ENCODE results near the gene STK38L.

STK38L gene

GRCh38 chr12:27331927-27332324, 87.8 kb downstream of the STK38L start:
- Histone ChIP-seq H3K36me3 (ENCODE audit: control insufficient read depth in 1 of 2, insufficient read depth in 2 of 2, low read depth in 1 of 2, low read length in 2 of 2) (peaks cover 0 to 7% of the 10 kb centered on the region in 2 experiments), H3K23ac (ENCODE audit: low read length in 2 of 2) (no peak overlapping the region), H2BK5ac (ENCODE audit: low read depth, low read length, poor library complexity, severe bottlenecking) (no peak overlapping the region), H3K27me3 (ENCODE audit: control insufficient read depth in 1 of 2, insufficient read depth in 1 of 2, low read length in 2 of 2) (no peaks in the 10 kb centered on the region), H2BK15ac (ENCODE audit: low read depth, poor library complexity, severe bottlenecking) (no peak overlapping the region), H4K8ac (ENCODE audit: low read length) (peak overlapping the region; percentile 0), H2AFZ (ENCODE audit: low read depth, low read length) (peak overlapping the region; percentile 82), H2AK5ac (ENCODE audit: low read length, severe bottlenecking) (no peak overlapping the region), H3K14ac (ENCODE audit: low read length in 2 of 2) (no peak overlapping the region), H3K18ac (ENCODE audit: low read depth in 1 of 2, low read length in 2 of 2) (no peak overlapping the region), H3K4me3 (ENCODE audit: insufficient read depth in 1 of 2, low read depth in 1 of 2, low read length in 2 of 2) (peak overlapping the region in 1 of 2 experiments; percentile 81), H2BK120ac (ENCODE audit: low read depth, low read length) (no peak overlapping the region), H3K4ac (ENCODE audit: low read depth in 1 of 2, low read length in 2 of 2) (no peak overlapping the region), H3K9me3 (ENCODE audit: control insufficient read depth, low read length) (no peaks in the 10 kb centered on the region), H3K27ac (ENCODE audit: low read length, poor library complexity, severe bottlenecking) (no peak overlapping the region), H3K4me1 (ENCODE audit: control insufficient read depth, insufficient read depth, low read depth, low read length) (peaks cover 14% of the 10 kb centered on the region), H4K91ac (ENCODE audit: low read length) (no peak overlapping the region), H3K4me2 (ENCODE audit: low read length, poor library complexity, severe bottlenecking) (peak overlapping the region; percentile 96), H3K79me1 (replicated peaks; ENCODE audit: low read length, poor library complexity, severe bottlenecking) (peaks cover 3% of the 10 kb centered on the region), H2BK12ac (ENCODE audit: low read length in 2 of 2) (peak overlapping the region; percentile 59 to 70), H3K9ac (ENCODE audit: low read length) (peak overlapping the region; percentile 76)
- no peak for DNase-seq
- 20% methylated on average over 1 of the region's 3 CpGs for WGBS

GRCh38 chr12:27332407-27332713, 88.3 kb downstream of the STK38L start:
- Histone ChIP-seq H3K14ac (ENCODE audit: low read length in 2 of 2) (peak overlapping the region in 1 of 2 experiments; percentile 89), H2AFZ (ENCODE audit: low read depth, low read length) (peak overlapping the region; percentile 82), H4K8ac (ENCODE audit: low read length) (peak overlapping the region; percentile 79), H2AK5ac (ENCODE audit: low read length, severe bottlenecking) (no peak overlapping the region), H3K9ac (ENCODE audit: low read length) (peak overlapping the region; percentile 76), H3K4me3 (ENCODE audit: insufficient read depth in 1 of 2, low read depth in 1 of 2, low read length in 2 of 2) (peak overlapping the region; percentile 81 to 84), H2BK15ac (ENCODE audit: low read depth, poor library complexity, severe bottlenecking) (peak overlapping the region; percentile 79), H4K91ac (ENCODE audit: low read length) (peak overlapping the region; percentile 62), H3K23ac (ENCODE audit: low read length in 2 of 2) (peak overlapping the region in 1 of 2 experiments; percentile 63), H3K27ac (ENCODE audit: low read length, poor library complexity, severe bottlenecking) (no peak overlapping the region), H2BK12ac (ENCODE audit: low read length in 2 of 2) (peak overlapping the region in 1 of 2 experiments; percentile 59), H3K27me3 (ENCODE audit: control insufficient read depth in 1 of 2, insufficient read depth in 1 of 2, low read length in 2 of 2) (no peaks in the 10 kb centered on the region), H2BK120ac (ENCODE audit: low read depth, low read length) (peak overlapping the region; percentile 42), H2BK5ac (ENCODE audit: low read depth, low read length, poor library complexity, severe bottlenecking) (no peak overlapping the region), H3K79me1 (replicated peaks; ENCODE audit: low read length, poor library complexity, severe bottlenecking) (peaks cover 3% of the 10 kb centered on the region), H3K4me1 (ENCODE audit: control insufficient read depth, insufficient read depth, low read depth, low read length) (peaks cover 14% of the 10 kb centered on the region), H3K18ac (ENCODE audit: low read depth in 1 of 2, low read length in 2 of 2) (peak overlapping the region; percentile 71 to 87), H3K4ac (ENCODE audit: low read depth in 1 of 2, low read length in 2 of 2) (peak overlapping the region in 1 of 2 experiments; percentile 67), H3K4me2 (ENCODE audit: low read length, poor library complexity, severe bottlenecking) (peak overlapping the region; percentile 96), H3K9me3 (ENCODE audit: control insufficient read depth, low read length) (no peaks in the 10 kb centered on the region), H3K36me3 (ENCODE audit: control insufficient read depth in 1 of 2, insufficient read depth in 2 of 2, low read depth in 1 of 2, low read length in 2 of 2) (peaks cover 0 to 6% of the 10 kb centered on the region in 2 experiments)
- 12% methylated on average over 8 of the region's 10 CpGs for WGBS
- no peak for DNase-seq

DNA sequence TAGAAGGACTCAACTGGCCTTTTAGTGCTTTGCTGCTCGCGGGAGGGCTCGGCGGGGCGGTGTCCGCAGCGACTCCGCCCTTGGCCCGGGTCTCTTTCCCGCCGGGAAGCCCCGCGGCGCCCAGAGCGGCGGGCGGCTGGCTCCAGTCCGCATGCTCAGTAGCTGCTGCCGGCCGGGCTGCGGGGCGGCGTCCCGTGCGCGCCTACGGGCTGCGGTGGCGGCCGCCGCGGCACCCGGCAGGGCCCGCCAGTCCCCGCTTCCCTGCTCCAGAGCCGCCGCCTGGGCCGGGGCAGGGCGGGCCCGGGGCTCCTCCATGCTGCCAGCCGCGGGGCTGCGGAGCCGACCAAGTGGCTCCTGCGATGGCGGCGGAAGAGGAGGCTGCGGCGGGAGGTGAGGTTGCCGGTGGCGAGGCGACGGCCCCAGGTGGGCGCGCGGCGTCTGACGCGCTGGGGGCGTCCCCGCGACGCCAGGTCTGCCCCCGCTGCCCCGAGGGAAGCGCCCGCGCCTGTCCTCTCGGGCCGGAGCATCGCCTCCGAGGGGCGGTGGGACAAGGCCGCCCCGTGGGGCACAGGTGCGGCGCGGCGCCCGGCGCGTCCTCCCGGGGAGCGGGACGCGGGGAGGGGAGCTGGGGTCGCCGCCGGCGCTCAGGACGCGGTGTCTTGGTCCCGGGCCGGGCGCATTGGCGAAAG, 88.8 kb downstream of the STK38L start, which contains the start of gene BMAL2:
BMAL2 (plus strand) TSS at position 123 of the 689 bp plus-strand sequence; CDS start at position 360, 237 bp downstream.
- Histone ChIP-seq H2BK120ac (ENCODE audit: low read depth, low read length) (peak within 1 kb of the TSS; percentile 42), H3K18ac (ENCODE audit: low read depth in 1 of 2, low read length in 2 of 2) (peak within 1 kb of the TSS; percentile 71 to 87), H2BK15ac (ENCODE audit: low read depth, poor library complexity, severe bottlenecking) (peak within 1 kb of the TSS; percentile 79), H3K14ac (ENCODE audit: low read length in 2 of 2) (peak within 1 kb of the TSS in 1 of 2 experiments; percentile 89), H2AFZ (ENCODE audit: low read depth, low read length) (peak within 1 kb of the TSS; percentile 82), H2BK5ac (ENCODE audit: low read depth, low read length, poor library complexity, severe bottlenecking) (no peak within 1 kb of the TSS), H3K4me3 (ENCODE audit: insufficient read depth in 1 of 2, low read depth in 1 of 2, low read length in 2 of 2) (peak within 1 kb of the TSS; percentile 81 to 84), H3K9ac (ENCODE audit: low read length) (peak within 1 kb of the TSS; percentile 76), H3K23ac (ENCODE audit: low read length in 2 of 2) (peak within 1 kb of the TSS; percentile 51 to 63), H3K79me1 (replicated peaks; ENCODE audit: low read length, poor library complexity, severe bottlenecking) (peaks cover 3% of the 10 kb centered on the region), H3K27ac (ENCODE audit: low read length, poor library complexity, severe bottlenecking) (no peak within 1 kb of the TSS), H3K4ac (ENCODE audit: low read depth in 1 of 2, low read length in 2 of 2) (peak within 1 kb of the TSS in 1 of 2 experiments; percentile 67), H3K9me3 (ENCODE audit: control insufficient read depth, low read length) (no peaks in the 10 kb centered on the region), H3K4me2 (ENCODE audit: low read length, poor library complexity, severe bottlenecking) (peak within 1 kb of the TSS; percentile 96), H4K8ac (ENCODE audit: low read length) (peak within 1 kb of the TSS; percentile 84), H2AK5ac (ENCODE audit: low read length, severe bottlenecking) (no peak within 1 kb of the TSS), H2BK12ac (ENCODE audit: low read length in 2 of 2) (peak within 1 kb of the TSS; percentile 59 to 80), H3K4me1 (ENCODE audit: control insufficient read depth, insufficient read depth, low read depth, low read length) (peaks cover 14% of the 10 kb centered on the region), H4K91ac (ENCODE audit: low read length) (peak within 1 kb of the TSS; percentile 62), H3K27me3 (ENCODE audit: control insufficient read depth in 1 of 2, insufficient read depth in 1 of 2, low read length in 2 of 2) (no peaks in the 10 kb centered on the region), H3K36me3 (ENCODE audit: control insufficient read depth in 1 of 2, insufficient read depth in 2 of 2, low read depth in 1 of 2, low read length in 2 of 2) (peaks cover 0 to under 1% of the 10 kb centered on the region in 2 experiments)
- DNase-seq: peak; percentile 54
- under 1% methylated on average over 78 of the region's 96 CpGs for WGBS

DNA sequence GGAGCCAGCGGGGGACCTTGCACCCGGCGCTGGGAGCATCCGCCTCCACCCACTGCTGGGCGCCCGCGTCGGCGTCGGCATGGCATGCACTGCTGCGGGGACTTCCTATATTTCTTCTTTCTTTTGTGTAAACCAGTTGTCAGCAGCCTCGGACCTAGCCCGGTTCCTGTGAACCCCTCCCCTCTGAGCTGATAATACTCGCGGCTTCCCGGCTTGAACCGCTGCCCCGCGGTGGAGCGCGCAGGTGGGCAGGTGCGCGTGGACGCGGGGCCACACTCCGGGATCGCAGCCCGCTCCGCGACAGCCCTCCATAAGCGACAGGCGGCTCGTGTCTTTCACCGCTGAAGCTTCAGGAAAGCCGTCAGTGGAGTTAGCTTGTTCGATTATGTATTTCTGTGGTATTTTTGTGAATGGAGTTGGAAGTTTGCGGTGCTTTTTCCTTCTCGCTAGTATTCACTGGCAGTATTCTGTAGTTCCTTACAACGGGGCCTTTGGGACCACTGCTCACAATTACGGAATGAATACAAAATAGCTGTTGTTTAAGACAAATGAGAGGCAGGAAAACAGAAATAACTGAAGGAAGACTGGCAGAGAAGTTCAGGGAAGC, 89.4 kb downstream of the STK38L start:
- peak; percentile 47 for DNase-seq
- 1% methylated on average over 40 of the region's 40 CpGs for WGBS
- Histone ChIP-seq H3K23ac (ENCODE audit: low read length in 2 of 2) (peak overlapping the region in 1 of 2 experiments; percentile 51), H4K91ac (ENCODE audit: low read length) (no peak overlapping the region), H3K27me3 (ENCODE audit: control insufficient read depth in 1 of 2, insufficient read depth in 1 of 2, low read length in 2 of 2) (no peaks in the 10 kb centered on the region), H3K4me3 (ENCODE audit: insufficient read depth in 1 of 2, low read depth in 1 of 2, low read length in 2 of 2) (peak overlapping the region; percentile 81 to 84), H2BK12ac (ENCODE audit: low read length in 2 of 2) (no peak overlapping the region), H2BK120ac (ENCODE audit: low read depth, low read length) (no peak overlapping the region), H3K4me1 (ENCODE audit: control insufficient read depth, insufficient read depth, low read depth, low read length) (peaks cover 14% of the 10 kb centered on the region), H3K14ac (ENCODE audit: low read length in 2 of 2) (peak overlapping the region in 1 of 2 experiments; percentile 74), H3K36me3 (ENCODE audit: control insufficient read depth in 1 of 2, insufficient read depth in 2 of 2, low read depth in 1 of 2, low read length in 2 of 2) (no peaks in the 10 kb centered on the region), H3K9ac (ENCODE audit: low read length) (peak overlapping the region; percentile 76), H3K18ac (ENCODE audit: low read depth in 1 of 2, low read length in 2 of 2) (no peak overlapping the region), H3K4me2 (ENCODE audit: low read length, poor library complexity, severe bottlenecking) (peak overlapping the region; percentile 96), H2BK5ac (ENCODE audit: low read depth, low read length, poor library complexity, severe bottlenecking) (no peak overlapping the region), H3K4ac (ENCODE audit: low read depth in 1 of 2, low read length in 2 of 2) (peak overlapping the region in 1 of 2 experiments; percentile 15), H3K27ac (ENCODE audit: low read length, poor library complexity, severe bottlenecking) (no peak overlapping the region), H4K8ac (ENCODE audit: low read length) (no peak overlapping the region), H2BK15ac (ENCODE audit: low read depth, poor library complexity, severe bottlenecking) (no peak overlapping the region), H3K9me3 (ENCODE audit: control insufficient read depth, low read length) (no peaks in the 10 kb centered on the region), H2AFZ (ENCODE audit: low read depth, low read length) (peak overlapping the region; percentile 79), H3K79me1 (replicated peaks; ENCODE audit: low read length, poor library complexity, severe bottlenecking) (peaks cover 3% of the 10 kb centered on the region), H2AK5ac (ENCODE audit: low read length, severe bottlenecking) (no peak overlapping the region)

All from mesenchymal stem cell (in vitro differentiated cells and primary cell).